ENCODE measurements around the gene CDH13. TPM values are rescaled to one million over a fixed set of nuclear protein-coding genes. Genes with fewer than 3 reads are reported as not detected.

Gene CDH13
- total RNA-seq, 1 donor from 2014 or later, result not detected

DNA sequence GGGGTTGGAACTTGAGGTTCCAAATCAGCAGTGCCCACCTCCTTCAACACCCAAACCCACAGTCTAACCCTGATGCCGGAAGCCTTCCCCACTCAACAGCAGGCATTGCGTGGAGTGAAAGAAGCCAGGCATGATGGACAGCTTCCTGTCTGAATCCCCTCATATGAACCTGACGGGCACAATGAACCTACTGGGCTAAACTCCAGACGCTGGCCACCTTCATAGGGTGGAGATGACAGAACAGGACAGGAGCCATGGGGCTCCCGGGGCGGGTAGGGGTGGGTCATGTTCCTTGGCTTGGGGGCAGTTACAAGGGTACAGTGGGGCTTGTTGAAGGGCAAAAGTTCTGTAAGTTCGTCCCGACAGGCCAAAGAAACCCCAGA is 1180.5 kb downstream of the CDH13 start:
- ChIA-PET POLR2A (interaction anchor here (0.6 to 2.8 kb wide), 4 partner anchors 36 to 325 kb away, joined by 3 to 11 read pairs (median 6); partner anchors contain the start of gene MBTPS1), CTCF (no interaction called here)
- peak overlapping the region; percentile 92 for H3K27ac Mint-ChIP-seq
- H3K9me3 Mint-ChIP-seq, result peaks cover 2% of the 10 kb centered on the region
- H3K4me1 Mint-ChIP-seq, result peaks cover 68% of the 10 kb centered on the region
- intact Hi-C loops (cut with micrococcal nuclease), result loop anchor here (1.0 to 10.0 kb wide), 7 partner anchors 39 to 1747 kb away; partner anchors contain the start of genes DNAAF1, HSDL1, KIAA0513 and MEAK7
- ATAC-seq (ENCODE audit: low read depth) (peak; percentile 1), DNase-seq (no peak)
- H3K4me3 Mint-ChIP-seq, result peak overlapping the region; percentile 97
- H3K36me3 Mint-ChIP-seq (ENCODE audit: low read depth), result peaks cover 41% of the 10 kb centered on the region
- TF ChIP-seq, protein P1, sequence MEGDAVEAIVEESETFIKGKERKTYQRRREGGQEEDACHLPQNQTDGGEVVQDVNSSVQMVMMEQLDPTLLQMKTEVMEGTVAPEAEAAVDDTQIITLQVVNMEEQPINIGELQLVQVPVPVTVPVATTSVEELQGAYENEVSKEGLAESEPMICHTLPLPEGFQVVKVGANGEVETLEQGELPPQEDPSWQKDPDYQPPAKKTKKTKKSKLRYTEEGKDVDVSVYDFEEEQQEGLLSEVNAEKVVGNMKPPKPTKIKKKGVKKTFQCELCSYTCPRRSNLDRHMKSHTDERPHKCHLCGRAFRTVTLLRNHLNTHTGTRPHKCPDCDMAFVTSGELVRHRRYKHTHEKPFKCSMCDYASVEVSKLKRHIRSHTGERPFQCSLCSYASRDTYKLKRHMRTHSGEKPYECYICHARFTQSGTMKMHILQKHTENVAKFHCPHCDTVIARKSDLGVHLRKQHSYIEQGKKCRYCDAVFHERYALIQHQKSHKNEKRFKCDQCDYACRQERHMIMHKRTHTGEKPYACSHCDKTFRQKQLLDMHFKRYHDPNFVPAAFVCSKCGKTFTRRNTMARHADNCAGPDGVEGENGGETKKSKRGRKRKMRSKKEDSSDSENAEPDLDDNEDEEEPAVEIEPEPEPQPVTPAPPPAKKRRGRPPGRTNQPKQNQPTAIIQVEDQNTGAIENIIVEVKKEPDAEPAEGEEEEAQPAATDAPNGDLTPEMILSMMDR (IDR thresholded peaks at IDR 0.05), result no peak
- no peaks in the 10 kb centered on the region for H3K27me3 Mint-ChIP-seq

GRCh38 chr16:83807710-83808572 is 1181.2 kb downstream of the CDH13 start, which contains the start of gene HSBP1:
Gene HSBP1 (plus strand): TSS chr16:83807978. CDS start chr16:83808077, 99 bp downstream.
- peak; percentile 95 for ATAC-seq (ENCODE audit: low read depth)
- peak; percentile 87 for DNase-seq
- Mint-ChIP-seq H3K27me3 (no peaks in the 10 kb centered on the region), H3K4me1 (peaks cover 64% of the 10 kb centered on the region), H3K9me3 (peaks cover 2% of the 10 kb centered on the region), H3K36me3 (ENCODE audit: low read depth) (peaks cover 45% of the 10 kb centered on the region), H3K4me3 (peak within 1 kb of the TSS; percentile 97), H3K27ac (peak within 1 kb of the TSS; percentile 94)
- TF ChIP-seq, protein P1 (IDR thresholded peaks at IDR 0.05), result no peak
- intact Hi-C loops (cut with micrococcal nuclease), result loop anchor here (1.0 to 10.0 kb wide), 8 partner anchors 39 to 1747 kb away; partner anchors contain the start of genes DNAAF1, HSDL1, KIAA0513 and MEAK7
- ChIA-PET CTCF (interaction anchor here (1.2 kb wide), 1 partner anchor 16 kb away, joined by 3 read pairs; no protein-coding TSS in a partner anchor), POLR2A (interaction anchor here (0.6 to 2.8 kb wide), 7 partner anchors 16 to 325 kb away, joined by 3 to 11 read pairs (median 4); partner anchors contain the start of genes MBTPS1 and MLYCD)

- Mint-ChIP-seq H3K9me3 (peaks cover 2% of the 10 kb centered on the region), H3K4me3 (peak overlapping the region; percentile 97), H3K27me3 (no peaks in the 10 kb centered on the region), H3K27ac (peak overlapping the region; percentile 94), H3K4me1 (peaks cover 66% of the 10 kb centered on the region), H3K36me3 (ENCODE audit: low read depth) (peaks cover 49% of the 10 kb centered on the region)
- ChIA-PET CTCF (interaction anchor here (1.2 kb wide), 1 partner anchor 15 kb away, joined by 3 read pairs; no protein-coding TSS in a partner anchor), POLR2A (interaction anchor here (0.9 to 2.8 kb wide), 4 partner anchors 16 to 308 kb away, joined by 3 to 11 read pairs (median 5); partner anchors contain the start of genes MBTPS1 and MLYCD)
- TF ChIP-seq, protein P1 (IDR thresholded peaks at IDR 0.05), result no peak
- DNase-seq (no peak), ATAC-seq (ENCODE audit: low read depth) (no peak)
- intact Hi-C loops (cut with micrococcal nuclease), result loop anchor here (2.0 to 10.0 kb wide), 3 partner anchors 378 to 1746 kb away; partner anchors contain the start of genes KIAA0513 and TAF1C
Observed at GRCh38 chr16:83808573-83809014, 1181.8 kb downstream of the CDH13 start.

GRCh38 chr16:83809092-83809491 is 1182.3 kb downstream of the CDH13 start:
- ChIA-PET POLR2A (interaction anchor here (0.9 to 2.8 kb wide), 4 partner anchors 15 to 307 kb away, joined by 3 to 11 read pairs (median 5); partner anchors contain the start of genes MBTPS1 and MLYCD), CTCF (no interaction called here)
- TF ChIP-seq, protein P1 (IDR thresholded peaks at IDR 0.05), result no peak
- Mint-ChIP-seq H3K9me3 (peaks cover 2% of the 10 kb centered on the region), H3K36me3 (ENCODE audit: low read depth) (peaks cover 49% of the 10 kb centered on the region), H3K27ac (peak overlapping the region; percentile 94), H3K27me3 (no peaks in the 10 kb centered on the region), H3K4me3 (peak overlapping the region; percentile 97), H3K4me1 (peaks cover 64% of the 10 kb centered on the region)
- ATAC-seq (ENCODE audit: low read depth) (no peak), DNase-seq (no peak)
- intact Hi-C loops (cut with micrococcal nuclease), result loop anchor here (2.0 to 10.0 kb wide), 3 partner anchors 378 to 1746 kb away; partner anchors contain the start of genes KIAA0513 and TAF1C

Data from activated B cell treated with CpG ODN at 0.5 μM for 24 hours (primary cell).